Loucy (cell line): ENCODE results near the gene INPP4B.

Experiments used
- H2AFZ ChIP-seq: fragments of 200-600 bp; sonication (generic); 2 replicates; pipeline ENCODE4 v1.6.0; 2016; ENCODE audit warnings: antibody characterized with exemption, mild to moderate bottlenecking, low read length, moderate library complexity
- H3F3A ChIP-seq: fragments of 200-600 bp; 2 replicates; pipeline ENCODE4 v1.6.0; 2016; ENCODE audit warnings: antibody characterized with exemption, low read depth, mild to moderate bottlenecking
- H3K27me3 ChIP-seq: fragments of 200-600 bp; sonication (generic); 2 replicates; pipeline ENCODE4 v1.6.1; 2014; ENCODE audit warnings: low read length, mild to moderate bottlenecking; ENCODE audit not compliant: insufficient read depth, poor library complexity, severe bottlenecking
- H3K36me3 ChIP-seq: fragments of 200-600 bp; sonication (generic); 2 replicates; pipeline ENCODE4 v1.6.1; 2016; ENCODE audit warnings: low read length; ENCODE audit not compliant: insufficient read depth
- H3K4me1 ChIP-seq: fragments of 200-600 bp; sonication (generic); 2 replicates; pipeline ENCODE4 v1.5.1; 2014; ENCODE audit warnings: low read length, mild to moderate bottlenecking; ENCODE audit not compliant: insufficient read depth, poor library complexity, severe bottlenecking
- H3K4me2 ChIP-seq: fragments of 200-600 bp; sonication (generic); 2 replicates; pipeline ENCODE4 v1.6.0; 2014; ENCODE audit warnings: antibody characterized with exemption, low read length, low read depth, mild to moderate bottlenecking; ENCODE audit not compliant: poor library complexity, severe bottlenecking
- H3K4me3 ChIP-seq: fragments of 200-600 bp; sonication (generic); 2 replicates; pipeline ENCODE4 v1.5.1; 2014; ENCODE audit warnings: low read length, mild to moderate bottlenecking, mixed read lengths; ENCODE audit not compliant: poor library complexity, severe bottlenecking
- H3K79me2 ChIP-seq: fragments of 200-600 bp; sonication (generic); 2 replicates; pipeline ENCODE4 v1.6.1; 2014; ENCODE audit warnings: low read length; ENCODE audit not compliant: insufficient read depth
- H3K9ac ChIP-seq: fragments of 200-600 bp; sonication (generic); 2 replicates; pipeline ENCODE4 v1.6.0; 2014; ENCODE audit warnings: mild to moderate bottlenecking, low read depth, low read length, moderate library complexity; ENCODE audit not compliant: poor library complexity, severe bottlenecking
- H3K9me2 ChIP-seq: fragments of 200-600 bp; sonication (generic); replicated peaks from 2 replicates; pipeline ENCODE4 v1.6.1; 2016; ENCODE audit warnings: low read depth, low read length, mixed read lengths
- H3K9me3 ChIP-seq: fragments of 200-600 bp; sonication (generic); 2 replicates; pipeline ENCODE4 v1.6.1; 2014; ENCODE audit warnings: mild to moderate bottlenecking, antibody characterized with exemption, low read length, low read depth; ENCODE audit not compliant: insufficient read depth
- H4K20me1 ChIP-seq: fragments of 200-600 bp; sonication (generic); 2 replicates; pipeline ENCODE4 v1.6.0; 2014; ENCODE audit warnings: antibody characterized with exemption, low read length, mild to moderate bottlenecking; ENCODE audit not compliant: insufficient read depth, poor library complexity, severe bottlenecking
- EZH2phosphoT487 ChIP-seq: fragments of 200-600 bp; IDR thresholded peaks from 2 replicates; pipeline ENCODE4 v1.6.1; 2018; ENCODE audit warnings: antibody characterized with exemption, mild to moderate bottlenecking, moderate library complexity, borderline replicate concordance
- TF ChIP-seq, protein P1 (sequence below): fragments of 200-600 bp; sonication (generic); conservative IDR thresholded peaks from 2 replicates; pipeline ENCODE4 v1.5.1; 2014; ENCODE audit warnings: mild to moderate bottlenecking, antibody characterized with exemption, low read length

Gene INPP4B

DNA sequence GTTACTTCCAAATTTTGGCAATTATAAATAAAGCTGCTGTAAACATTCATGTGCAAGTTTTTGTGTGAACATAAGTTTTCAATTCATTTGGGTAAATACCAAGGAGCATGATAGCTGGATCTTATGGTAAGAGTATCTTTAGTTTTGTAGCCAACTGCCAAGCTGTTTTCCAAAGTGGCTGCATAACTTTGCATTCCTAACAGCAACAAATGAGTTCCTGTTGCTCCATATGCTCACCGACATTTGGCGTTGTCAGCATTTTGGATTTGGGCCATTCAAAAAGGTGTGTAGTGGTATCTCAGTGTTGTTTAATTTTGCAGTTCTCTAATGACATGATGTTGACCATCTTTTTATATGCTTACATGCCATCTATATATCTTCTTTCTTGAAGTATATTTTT, 208.5 kb downstream of the INPP4B start:
- Histone ChIP-seq H3K9me2 (no peaks in the 10 kb centered on the region), H3K4me3 (no peak overlapping the region), H3K4me1 (no peaks in the 10 kb centered on the region), H3K4me2 (no peak overlapping the region), H3K9ac (no peak overlapping the region), H3K27me3 (no peaks in the 10 kb centered on the region), H4K20me1 (no peaks in the 10 kb centered on the region), H3K9me3 (no peaks in the 10 kb centered on the region), H2AFZ (no peak overlapping the region), H3F3A (no peaks in the 10 kb centered on the region), H3K79me2 (no peaks in the 10 kb centered on the region), H3K36me3 (no peaks in the 10 kb centered on the region)
- TF ChIP-seq EZH2phosphoT487: no peak
- TF ChIP-seq, protein P1, sequence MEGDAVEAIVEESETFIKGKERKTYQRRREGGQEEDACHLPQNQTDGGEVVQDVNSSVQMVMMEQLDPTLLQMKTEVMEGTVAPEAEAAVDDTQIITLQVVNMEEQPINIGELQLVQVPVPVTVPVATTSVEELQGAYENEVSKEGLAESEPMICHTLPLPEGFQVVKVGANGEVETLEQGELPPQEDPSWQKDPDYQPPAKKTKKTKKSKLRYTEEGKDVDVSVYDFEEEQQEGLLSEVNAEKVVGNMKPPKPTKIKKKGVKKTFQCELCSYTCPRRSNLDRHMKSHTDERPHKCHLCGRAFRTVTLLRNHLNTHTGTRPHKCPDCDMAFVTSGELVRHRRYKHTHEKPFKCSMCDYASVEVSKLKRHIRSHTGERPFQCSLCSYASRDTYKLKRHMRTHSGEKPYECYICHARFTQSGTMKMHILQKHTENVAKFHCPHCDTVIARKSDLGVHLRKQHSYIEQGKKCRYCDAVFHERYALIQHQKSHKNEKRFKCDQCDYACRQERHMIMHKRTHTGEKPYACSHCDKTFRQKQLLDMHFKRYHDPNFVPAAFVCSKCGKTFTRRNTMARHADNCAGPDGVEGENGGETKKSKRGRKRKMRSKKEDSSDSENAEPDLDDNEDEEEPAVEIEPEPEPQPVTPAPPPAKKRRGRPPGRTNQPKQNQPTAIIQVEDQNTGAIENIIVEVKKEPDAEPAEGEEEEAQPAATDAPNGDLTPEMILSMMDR: no peak

DNA sequence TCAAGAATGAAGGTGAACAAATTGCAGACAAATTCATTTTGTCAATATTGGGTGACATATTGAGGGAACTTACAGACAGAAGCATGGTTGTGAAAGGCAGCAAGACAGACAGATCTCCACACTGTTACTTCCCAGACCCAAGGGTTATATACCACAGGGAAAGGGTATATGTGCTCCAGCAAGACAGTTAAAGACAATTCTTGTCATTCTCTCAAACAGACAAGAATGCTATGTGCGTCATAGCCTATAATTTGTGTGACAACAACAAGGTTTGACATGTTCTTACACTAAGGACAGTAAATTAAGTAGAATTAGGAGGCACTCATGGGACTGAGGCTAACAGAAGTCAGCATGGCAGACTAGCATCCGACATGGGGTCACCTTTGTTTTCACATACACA, 214.3 kb downstream of the INPP4B start:
- Histone ChIP-seq H3K9me3 (no peaks in the 10 kb centered on the region), H2AFZ (no peak overlapping the region), H3K79me2 (no peaks in the 10 kb centered on the region), H3K9me2 (no peaks in the 10 kb centered on the region), H3K4me1 (no peaks in the 10 kb centered on the region), H4K20me1 (no peaks in the 10 kb centered on the region), H3F3A (no peaks in the 10 kb centered on the region), H3K4me2 (no peak overlapping the region), H3K9ac (no peak overlapping the region), H3K4me3 (no peak overlapping the region), H3K36me3 (no peaks in the 10 kb centered on the region), H3K27me3 (no peaks in the 10 kb centered on the region)
- TF ChIP-seq EZH2phosphoT487: no peak
- TF ChIP-seq, protein P1: no peak

DNA sequence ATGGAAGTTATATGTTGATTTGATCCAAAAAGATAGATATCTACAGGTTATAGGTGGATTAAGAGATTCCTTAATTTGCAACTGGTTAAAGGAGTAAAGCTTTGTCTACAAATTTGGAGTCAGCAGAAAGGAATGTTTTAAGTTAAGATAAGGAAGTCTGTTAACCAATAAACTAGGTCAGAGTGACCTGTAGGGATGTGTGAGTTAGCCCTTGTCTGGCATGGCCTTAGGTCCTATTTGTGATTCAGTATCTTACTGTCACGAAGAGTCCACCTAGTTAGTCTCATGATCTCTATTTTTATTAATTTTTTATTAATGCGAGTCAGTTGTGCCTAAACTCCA, 230.8 kb downstream of the INPP4B start:
- H3K9ac ChIP-seq: no peak overlapping the region
- no peaks in the 10 kb centered on the region for H3K79me2 ChIP-seq
- H2AFZ ChIP-seq: peak overlapping the region; percentile 10; the same call in 1 of the 2 replicates
- H3K4me1 ChIP-seq: no peaks in the 10 kb centered on the region
- H3K4me2 ChIP-seq: no peak overlapping the region
- H3K9me3 ChIP-seq: peaks cover 4% of the 10 kb centered on the region; the same call in 1 of the 2 replicates
- no peak overlapping the region for H3K4me3 ChIP-seq
- H3K27me3 ChIP-seq: no peaks in the 10 kb centered on the region
- TF ChIP-seq, protein P1: no peak
- TF ChIP-seq EZH2phosphoT487: no peak
- H3K9me2 ChIP-seq: no peaks in the 10 kb centered on the region
- no peaks in the 10 kb centered on the region for H4K20me1 ChIP-seq
- no peaks in the 10 kb centered on the region for H3K36me3 ChIP-seq
- no peaks in the 10 kb centered on the region for H3F3A ChIP-seq
